Gastrocnemius medialis (tissue), 4 donors: ENCODE data around the gene A3GALT2. TPM values are rescaled to one million over a fixed set of nuclear protein-coding genes. Genes with fewer than 3 reads are reported as not detected.

Experiments
- ATAC-seq, 2 donors: fragments of 150-250 bp; one replicate each; pipeline ENCODE4 v1.9.1; 2016
- DNase-seq, 2 donors: peaks; one replicate each; pipeline ENCODE4 v3.0.0-alpha.2; 2019
- H3K27ac ChIP-seq, 4 donors: fragments of 200-600 bp; sonication (generic); 1 replicate in 1 of 4; 2 replicates in 3 of 4; pipeline ENCODE4 v1.5.1; 2016 to 2018; ENCODE audit warnings: mild to moderate bottlenecking in 2 of 4, moderate library complexity in 1 of 4
- H3K27me3 ChIP-seq, 3 donors: fragments of 200-600 bp; sonication (generic) in 2 of 3; 1 replicate in 1 of 3; 2 replicates in 2 of 3; pipeline versions ENCODE4 v1.5.1 to v1.6.0; 2016 to 2019; ENCODE audit warnings: mild to moderate bottlenecking in 1 of 3, moderate library complexity in 1 of 3
- H3K36me3 ChIP-seq, 2 donors: fragments of 200-600 bp; sonication (generic) in 1 of 2; one replicate each; pipeline ENCODE4 v1.5.1; 2017 to 2018
- H3K4me1 ChIP-seq, 2 donors: fragments of 200-600 bp; sonication (generic) in 1 of 2; one replicate each; pipeline ENCODE4 v1.5.1; 2016 to 2017; ENCODE audit warnings: mild to moderate bottlenecking in 2 of 2
- H3K4me3 ChIP-seq, 4 donors: fragments of 200-600 bp; sonication (generic) in 3 of 4; 1 replicate in 1 of 4; 2 replicates in 3 of 4; pipeline ENCODE4 v1.5.1; 2016 to 2019; ENCODE audit warnings: mild to moderate bottlenecking in 2 of 4
- H3K9me3 ChIP-seq, 3 donors: fragments of 200-600 bp; sonication (generic) in 2 of 3; 1 replicate in 1 of 3; 2 replicates in 2 of 3; pipeline ENCODE4 v1.5.1; 2016 to 2019
- POLR2A ChIP-seq, 2 donors: fragments of 450-650 bp; IDR thresholded peaks; one replicate each; pipeline ENCODE4 v1.6.1; 2017; ENCODE audit warnings: antibody characterized with exemption in 2 of 2, mild to moderate bottlenecking in 2 of 2, moderate library complexity in 2 of 2
- in situ Hi-C, 4 donors: fragments of 200-750 bp; cut with MboI; loops; one replicate each; pipeline versions ENCODE4 v1.15.0 to v1.8.0; 2017; ENCODE audit warnings: low sequenced_read_pairs in 4 of 4
- intact Hi-C: fragments of 100-400 bp; cut with DNase I; formaldehyde crosslinking; loops from one replicate; pipeline ENCODE4 v1.15.1; 2023; ENCODE audit warnings: low total_unique reads
- total RNA-seq, 4 donors: library from RNA; depleted of rRNA; stranded (reverse); fragments of >200 nt; gene quantifications; one replicate each; pipeline versions ENCODE4 v1.1.0 to v1.2.3, GENCODE V29; 2016
- TF ChIP-seq, protein P1 (sequence below), 5 experiments: fragments of 450-650 bp in 3 of 5; fragments of 200-600 bp in 2 of 5; sonication (generic) in 2 of 5; IDR thresholded peaks in 4 of 5; conservative IDR thresholded peaks in 1 of 5; 1 replicate in 4 of 5; 2 replicates in 1 of 5; pipeline ENCODE4 v1.5.1; 2016 to 2019; ENCODE audit warnings: antibody characterized with exemption in 5 of 5, mild to moderate bottlenecking in 3 of 5, moderate library complexity in 3 of 5

A3GALT2 gene
- total RNA-seq, 4 donors from 2014 or later, result not detected

DNA sequence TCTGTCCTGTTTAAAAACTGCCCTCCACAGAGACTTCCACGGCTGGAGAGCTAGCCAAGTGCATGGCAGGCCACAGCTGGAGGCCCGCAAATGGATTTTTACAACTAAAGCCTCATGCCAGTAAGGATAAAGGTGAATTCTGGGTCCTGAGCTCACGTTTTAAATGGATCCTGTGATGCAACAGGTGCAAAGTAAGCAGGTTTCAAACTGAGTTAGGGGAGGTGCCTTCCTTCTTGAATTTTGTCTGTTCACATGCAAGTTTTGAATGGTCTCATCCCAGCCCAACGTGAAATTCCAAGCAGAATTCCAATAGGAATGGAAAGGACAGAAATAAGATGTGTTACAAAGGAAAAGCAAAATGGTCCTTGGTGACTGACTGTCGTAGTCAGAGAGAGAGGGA, 36.2 kb upstream of the A3GALT2 start:
- TF ChIP-seq POLR2A (IDR thresholded peaks at IDR 0.05), result no peak
- TF ChIP-seq, protein P1, sequence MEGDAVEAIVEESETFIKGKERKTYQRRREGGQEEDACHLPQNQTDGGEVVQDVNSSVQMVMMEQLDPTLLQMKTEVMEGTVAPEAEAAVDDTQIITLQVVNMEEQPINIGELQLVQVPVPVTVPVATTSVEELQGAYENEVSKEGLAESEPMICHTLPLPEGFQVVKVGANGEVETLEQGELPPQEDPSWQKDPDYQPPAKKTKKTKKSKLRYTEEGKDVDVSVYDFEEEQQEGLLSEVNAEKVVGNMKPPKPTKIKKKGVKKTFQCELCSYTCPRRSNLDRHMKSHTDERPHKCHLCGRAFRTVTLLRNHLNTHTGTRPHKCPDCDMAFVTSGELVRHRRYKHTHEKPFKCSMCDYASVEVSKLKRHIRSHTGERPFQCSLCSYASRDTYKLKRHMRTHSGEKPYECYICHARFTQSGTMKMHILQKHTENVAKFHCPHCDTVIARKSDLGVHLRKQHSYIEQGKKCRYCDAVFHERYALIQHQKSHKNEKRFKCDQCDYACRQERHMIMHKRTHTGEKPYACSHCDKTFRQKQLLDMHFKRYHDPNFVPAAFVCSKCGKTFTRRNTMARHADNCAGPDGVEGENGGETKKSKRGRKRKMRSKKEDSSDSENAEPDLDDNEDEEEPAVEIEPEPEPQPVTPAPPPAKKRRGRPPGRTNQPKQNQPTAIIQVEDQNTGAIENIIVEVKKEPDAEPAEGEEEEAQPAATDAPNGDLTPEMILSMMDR (IDR thresholded peaks at IDR 0.05 in 4 of 5, conservative IDR thresholded peaks at IDR 0.05 in 1 of 5), result no peak
- Histone ChIP-seq H3K4me3 (no peak overlapping the region), H3K27ac (no peak overlapping the region), H3K9me3 (no peaks in the 10 kb centered on the region), H3K4me1 (peaks cover 8% of the 10 kb centered on the region in 2 donors), H3K27me3 (no peaks in the 10 kb centered on the region), H3K36me3 (peaks cover 0 to 15% of the 10 kb centered on the region in 2 donors)
- no peak for DNase-seq
- intact Hi-C loops (no loop called here), in situ Hi-C loops (loop anchor here in 2 of 4 donors (25.0 kb wide), 1 partner anchor 105 kb away; the partner anchor contains the start of gene ZSCAN20 (in 2 of the 2))
- no peak for ATAC-seq

GRCh38 chr1:33354707-33355316, 33.9 kb upstream of the A3GALT2 start:
- Histone ChIP-seq H3K36me3 (peaks cover 0 to 15% of the 10 kb centered on the region in 2 donors), H3K9me3 (no peaks in the 10 kb centered on the region), H3K27me3 (no peaks in the 10 kb centered on the region), H3K4me3 (no peak overlapping the region), H3K4me1 (peaks cover 0 to 7% of the 10 kb centered on the region in 2 donors), H3K27ac (no peak overlapping the region)
- DNase-seq (no peak), ATAC-seq (no peak)
- intact Hi-C loops (no loop called here), in situ Hi-C loops (loop anchor here in 2 of 4 donors (25.0 kb wide), 1 partner anchor 107 kb away; the partner anchor contains the start of gene ZSCAN20 (in 2 of the 2))
- TF ChIP-seq POLR2A (IDR thresholded peaks at IDR 0.05), result no peak
- TF ChIP-seq, protein P1 (IDR thresholded peaks at IDR 0.05 in 4 of 5, conservative IDR thresholded peaks at IDR 0.05 in 1 of 5), result no peak

GRCh38 chr1:33353531-33353930, 32.6 kb upstream of the A3GALT2 start:
- ATAC-seq, result no peak
- in situ Hi-C loops (loop anchor here in 2 of 4 donors (25.0 kb wide), 1 partner anchor 109 kb away; the partner anchor contains the start of gene ZSCAN20 (in 2 of the 2)), intact Hi-C loops (no loop called here)
- Histone ChIP-seq H3K27me3 (no peaks in the 10 kb centered on the region), H3K4me1 (peaks cover 0 to 7% of the 10 kb centered on the region in 2 donors), H3K4me3 (no peak overlapping the region), H3K27ac (no peak overlapping the region), H3K36me3 (peaks cover 0 to 7% of the 10 kb centered on the region in 2 donors), H3K9me3 (no peaks in the 10 kb centered on the region)
- TF ChIP-seq POLR2A (IDR thresholded peaks at IDR 0.05), result no peak
- TF ChIP-seq, protein P1 (IDR thresholded peaks at IDR 0.05 in 4 of 5, conservative IDR thresholded peaks at IDR 0.05 in 1 of 5), result no peak
- no peak for DNase-seq

DNA sequence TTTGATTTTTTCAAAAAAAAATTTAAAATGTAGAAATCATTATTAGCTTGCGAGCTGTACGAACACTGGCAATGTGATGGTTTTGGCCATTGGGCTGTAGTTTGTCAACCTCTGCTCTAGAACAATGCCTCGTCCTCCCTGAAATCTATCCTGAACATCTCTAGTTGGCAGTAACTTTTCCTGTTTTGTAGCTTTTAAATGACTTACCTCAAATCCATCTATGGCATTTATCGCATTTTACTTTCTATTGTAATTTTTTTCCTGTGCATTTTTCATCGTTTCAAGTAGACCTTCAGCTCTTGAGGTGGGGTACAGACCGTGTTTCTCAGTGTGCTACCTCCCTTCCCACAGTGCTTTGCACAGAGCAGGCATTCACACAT, 30.4 kb upstream of the A3GALT2 start:
- peaks cover 9 to 15% of the 10 kb centered on the region in 2 donors for H3K4me1 ChIP-seq
- no peak overlapping the region for H3K4me3 ChIP-seq
- TF ChIP-seq, protein P1 (IDR thresholded peaks at IDR 0.05 in 4 of 5, conservative IDR thresholded peaks at IDR 0.05 in 1 of 5), result no peak
- TF ChIP-seq POLR2A (IDR thresholded peaks at IDR 0.05), result peak in 1 of 2 donors; percentile 5
- in situ Hi-C loops (loop anchor here in 2 of 4 donors (25.0 kb wide), 1 partner anchor 111 kb away; the partner anchor contains the start of gene ZSCAN20 (in 2 of the 2)), intact Hi-C loops (no loop called here)
- H3K9me3 ChIP-seq, result no peaks in the 10 kb centered on the region
- H3K27me3 ChIP-seq, result no peaks in the 10 kb centered on the region
- H3K27ac ChIP-seq, result peak overlapping the region; percentile 26 to 96 (median 90)
- DNase-seq (no peak), ATAC-seq (no peak)
- H3K36me3 ChIP-seq, result peaks cover 0 to 7% of the 10 kb centered on the region in 2 donors
